Esophagus squamous epithelium (tissue), 4 donors: ENCODE measurements around the gene SMARCC2.

Source experiments
- POLR2A ChIP-seq, 4 donors: fragments of 450-650 bp; IDR thresholded peaks; one replicate each; pipeline ENCODE4 v1.6.1; 2017; ENCODE audit warnings: antibody characterized with exemption in 4 of 4, mild to moderate bottlenecking in 4 of 4, moderate library complexity in 3 of 4
- TF ChIP-seq, protein P1 (sequence below), 6 experiments: fragments of 450-650 bp in 4 of 6; fragments of 200-600 bp in 2 of 6; sonication (generic) in 2 of 6; IDR thresholded peaks; one replicate each; pipeline ENCODE4 v1.5.1; 2016 to 2019; ENCODE audit warnings: antibody characterized with exemption in 6 of 6, mild to moderate bottlenecking in 4 of 6, moderate library complexity in 4 of 6

DNA sequence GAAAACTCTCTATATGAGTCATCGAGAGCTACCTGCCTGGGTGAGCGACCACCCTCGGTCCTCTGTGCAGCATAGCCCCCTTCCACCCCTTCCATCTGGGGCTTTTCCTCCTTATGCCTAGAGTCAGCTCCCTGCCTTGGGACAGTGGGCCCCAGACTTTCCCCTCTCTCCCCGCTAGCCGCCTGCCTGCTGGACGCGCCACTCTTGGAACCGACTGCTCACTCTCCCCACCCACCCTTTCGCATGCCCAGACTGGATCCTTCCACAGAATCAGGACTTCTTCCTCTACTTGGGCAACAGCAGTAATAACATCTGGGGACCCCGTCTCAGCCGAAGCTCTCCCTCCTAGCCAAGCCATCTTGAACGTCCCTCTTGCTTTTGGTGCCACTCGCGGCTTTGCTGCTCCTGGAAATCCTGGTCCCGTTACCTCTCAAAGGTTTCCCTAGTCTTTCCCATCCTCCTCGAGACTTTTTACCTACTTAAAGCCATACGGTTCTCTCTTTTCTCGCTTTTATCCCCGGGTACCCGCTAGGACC lies 60.5 kb downstream of the SMARCC2 start:
- TF ChIP-seq, protein P1, sequence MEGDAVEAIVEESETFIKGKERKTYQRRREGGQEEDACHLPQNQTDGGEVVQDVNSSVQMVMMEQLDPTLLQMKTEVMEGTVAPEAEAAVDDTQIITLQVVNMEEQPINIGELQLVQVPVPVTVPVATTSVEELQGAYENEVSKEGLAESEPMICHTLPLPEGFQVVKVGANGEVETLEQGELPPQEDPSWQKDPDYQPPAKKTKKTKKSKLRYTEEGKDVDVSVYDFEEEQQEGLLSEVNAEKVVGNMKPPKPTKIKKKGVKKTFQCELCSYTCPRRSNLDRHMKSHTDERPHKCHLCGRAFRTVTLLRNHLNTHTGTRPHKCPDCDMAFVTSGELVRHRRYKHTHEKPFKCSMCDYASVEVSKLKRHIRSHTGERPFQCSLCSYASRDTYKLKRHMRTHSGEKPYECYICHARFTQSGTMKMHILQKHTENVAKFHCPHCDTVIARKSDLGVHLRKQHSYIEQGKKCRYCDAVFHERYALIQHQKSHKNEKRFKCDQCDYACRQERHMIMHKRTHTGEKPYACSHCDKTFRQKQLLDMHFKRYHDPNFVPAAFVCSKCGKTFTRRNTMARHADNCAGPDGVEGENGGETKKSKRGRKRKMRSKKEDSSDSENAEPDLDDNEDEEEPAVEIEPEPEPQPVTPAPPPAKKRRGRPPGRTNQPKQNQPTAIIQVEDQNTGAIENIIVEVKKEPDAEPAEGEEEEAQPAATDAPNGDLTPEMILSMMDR (IDR thresholded peaks at IDR 0.05), result no peak
- no peak for TF ChIP-seq POLR2A (IDR thresholded peaks at IDR 0.05)
